Kidney glomerular epithelial cell (primary cell): ENCODE measurements around the gene SLC27A5.

Experiments
- DNase-seq: peaks from one replicate; lab custom pipeline; 2025; lab: John Stamatoyannopoulos, UW

SLC27A5 gene

GRCh38 chr19:58511353-58512208 lies at the start of gene SLC27A5:
SLC27A5 (minus strand) TSS chr19:58511992; CDS start chr19:58511955, 37 bp downstream.
- no peak for DNase-seq

- DNase-seq, result no peak
Observed at GRCh38 chr19:58560921-58561320, 49.1 kb upstream of the SLC27A5 start.

- DNase-seq, result no peak
Observed at GRCh38 chr19:58560007-58560887, 48.5 kb upstream of the SLC27A5 start.

- DNase-seq, result no peak
Observed at GRCh38 chr19:58559275-58560006, 47.6 kb upstream of the SLC27A5 start.

GRCh38 chr19:58558623-58559274 lies 47.0 kb upstream of the SLC27A5 start:
- DNase-seq, result no peak

- no peak for DNase-seq
Observed at GRCh38 chr19:58558066-58558622, 46.4 kb upstream of the SLC27A5 start, which contains the start of gene UBE2M. UBE2M (minus strand) TSS chr19:58558611; CDS start chr19:58558381, 230 bp downstream.

GRCh38 chr19:58557221-58558065 lies 45.7 kb upstream of the SLC27A5 start:
- no peak for DNase-seq

GRCh38 chr19:58556622-58557220 lies 44.9 kb upstream of the SLC27A5 start:
- DNase-seq, result no peak

GRCh38 chr19:58555920-58556621 lies 44.3 kb upstream of the SLC27A5 start:
- DNase-seq, result no peak

GRCh38 chr19:58555369-58555885 lies 43.6 kb upstream of the SLC27A5 start:
- no peak for DNase-seq

- no peak for DNase-seq
Observed at GRCh38 chr19:58554494-58555368, 42.9 kb upstream of the SLC27A5 start, which contains the start of gene CHMP2A. CHMP2A (minus strand) TSS chr19:58555105; CDS start chr19:58554212, 893 bp downstream.

GRCh38 chr19:58553799-58554493 lies 42.2 kb upstream of the SLC27A5 start:
- no peak for DNase-seq

- DNase-seq, result no peak
Observed at GRCh38 chr19:58552655-58553054, 40.9 kb upstream of the SLC27A5 start.

GRCh38 chr19:58551577-58552471 lies 40.0 kb upstream of the SLC27A5 start:
- DNase-seq, result no peak

- DNase-seq, result no peak
Observed at GRCh38 chr19:58551123-58551497, 39.3 kb upstream of the SLC27A5 start.
